ENCODE data around the gene GPR153. TPM values are rescaled to one million over a fixed set of nuclear protein-coding genes. Genes with fewer than 3 reads are reported as not detected.

GPR153 gene
- polyA plus RNA-seq, 1 donor from 2014 or later: 26.9 TPM

- H3K27me3 ChIP-seq (ENCODE audit: insufficient read depth, low read depth, low read length): no peaks in the 10 kb centered on the region
- no peaks in the 10 kb centered on the region for H3K79me2 ChIP-seq (replicated peaks; ENCODE audit: insufficient read depth, low read length)
- H3F3A ChIP-seq (ENCODE audit: insufficient read depth, low read length, poor library complexity, severe bottlenecking): no peaks in the 10 kb centered on the region
- H3K4me3 ChIP-seq (ENCODE audit: low read length): no peak overlapping the region
- H3K9me3 ChIP-seq (ENCODE audit: low read length): no peaks in the 10 kb centered on the region
- H3K36me3 ChIP-seq (ENCODE audit: insufficient read depth, low read length): no peaks in the 10 kb centered on the region
- no peaks in the 10 kb centered on the region for H4K20me1 ChIP-seq (ENCODE audit: insufficient read depth)
- TF ChIP-seq POLR2AphosphoS5 (IDR thresholded peaks at IDR 0.05): no peak
- TF ChIP-seq RAD21 (conservative IDR thresholded peaks at IDR 0.05): no peak
- no peak for TF ChIP-seq EP300 (conservative IDR thresholded peaks at IDR 0.05; ENCODE audit: poor library complexity, severe bottlenecking)
- TF ChIP-seq MXI1 (conservative IDR thresholded peaks at IDR 0.05; ENCODE audit: poor library complexity, severe bottlenecking): no peak
- no peak for TF ChIP-seq SMC3 (conservative IDR thresholded peaks at IDR 0.05; ENCODE audit: poor library complexity)
- TF ChIP-seq EZH2 (IDR thresholded peaks at IDR 0.05; ENCODE audit: borderline replicate concordance, insufficient read depth, low read length, poor library complexity, severe bottlenecking): no peak
- no peak for TF ChIP-seq TAF1 (IDR thresholded peaks at IDR 0.05; ENCODE audit: low read depth)
- no peak for TF ChIP-seq REST (IDR thresholded peaks at IDR 0.05; ENCODE audit: borderline replicate concordance)
- no peak for TF ChIP-seq CTCF (IDR thresholded peaks at IDR 0.05; ENCODE audit: poor library complexity, severe bottlenecking)
- no peaks in the 10 kb centered on the region for H3K9me2 ChIP-seq (ENCODE audit: insufficient read depth, low read length)
- H3K27ac ChIP-seq (ENCODE audit: low read length): no peak overlapping the region
- H3K4me2 ChIP-seq (ENCODE audit: low read length): no peak overlapping the region
- no peak overlapping the region for H2AFZ ChIP-seq (ENCODE audit: low read depth, low read length)
- H3K9ac ChIP-seq (ENCODE audit: low read length): no peak overlapping the region
Observed at GRCh38 chr1:6294080-6294889, 33.4 kb upstream of the GPR153 start.

- Histone ChIP-seq H3F3A (ENCODE audit: insufficient read depth, low read length, poor library complexity, severe bottlenecking) (no peaks in the 10 kb centered on the region), H3K9me2 (ENCODE audit: insufficient read depth, low read length) (no peaks in the 10 kb centered on the region), H3K79me2 (replicated peaks; ENCODE audit: insufficient read depth, low read length) (no peaks in the 10 kb centered on the region), H3K27ac (ENCODE audit: low read length) (no peak overlapping the region), H3K4me2 (ENCODE audit: low read length) (no peak overlapping the region), H3K9ac (ENCODE audit: low read length) (no peak overlapping the region), H4K20me1 (ENCODE audit: insufficient read depth) (no peaks in the 10 kb centered on the region), H3K9me3 (ENCODE audit: low read length) (no peaks in the 10 kb centered on the region), H3K27me3 (ENCODE audit: insufficient read depth, low read depth, low read length) (no peaks in the 10 kb centered on the region), H2AFZ (ENCODE audit: low read depth, low read length) (no peak overlapping the region), H3K36me3 (ENCODE audit: insufficient read depth, low read length) (no peaks in the 10 kb centered on the region), H3K4me3 (ENCODE audit: low read length) (no peak overlapping the region)
- TF ChIP-seq CTCF (IDR thresholded peaks at IDR 0.05; ENCODE audit: poor library complexity, severe bottlenecking): no peak
- no peak for TF ChIP-seq SMC3 (conservative IDR thresholded peaks at IDR 0.05; ENCODE audit: poor library complexity)
- no peak for TF ChIP-seq EP300 (conservative IDR thresholded peaks at IDR 0.05; ENCODE audit: poor library complexity, severe bottlenecking)
- TF ChIP-seq TAF1 (IDR thresholded peaks at IDR 0.05; ENCODE audit: low read depth): no peak
- TF ChIP-seq RAD21 (conservative IDR thresholded peaks at IDR 0.05): no peak
- no peak for TF ChIP-seq EZH2 (IDR thresholded peaks at IDR 0.05; ENCODE audit: borderline replicate concordance, insufficient read depth, low read length, poor library complexity, severe bottlenecking)
- TF ChIP-seq REST (IDR thresholded peaks at IDR 0.05; ENCODE audit: borderline replicate concordance): no peak
- no peak for TF ChIP-seq MXI1 (conservative IDR thresholded peaks at IDR 0.05; ENCODE audit: poor library complexity, severe bottlenecking)
- TF ChIP-seq POLR2AphosphoS5 (IDR thresholded peaks at IDR 0.05): no peak
Observed at GRCh38 chr1:6292102-6292501, 31.2 kb upstream of the GPR153 start.

Data from neural cell (in vitro differentiated cells).